Activated T-helper 17 cell treated with anti-CD3 and anti-CD28 coated beads, Interleukin-2, amount 50 U/mL, for 72 hours (primary cell): ENCODE results near the gene FYN. TPM values are rescaled to one million over a fixed set of nuclear protein-coding genes. Genes with fewer than 3 reads are reported as not detected.
"Not testable (repeated sequence)": the region's sequence is repeated elsewhere in the genome, so short reads cannot be mapped to it uniquely, and the experiment has no call there.

ENCODE experiments used
- ATAC-seq: fragments of 150-1000 bp; cut with Tn5 transposase; replicated peaks from 2 replicates; pipeline ENCODE4 v1.10.0; 2021; ENCODE audit warnings: mild to moderate bottlenecking, moderate library complexity
- H3K27ac Mint-ChIP-seq: one replicate; pipeline ENCODE4 v1.8.0; 2022; ENCODE audit warnings: mixed read lengths
- H3K27me3 Mint-ChIP-seq: one replicate; pipeline ENCODE4 v1.8.0; 2022; ENCODE audit warnings: mixed read lengths
- H3K36me3 Mint-ChIP-seq: one replicate; pipeline ENCODE4 v1.8.0; 2022; ENCODE audit warnings: low read depth, mild to moderate bottlenecking, mixed read lengths
- H3K4me1 Mint-ChIP-seq: one replicate; pipeline ENCODE4 v1.8.0; 2022; ENCODE audit warnings: mixed read lengths
- H3K4me3 Mint-ChIP-seq: one replicate; pipeline ENCODE4 v1.8.0; 2022; ENCODE audit warnings: mild to moderate bottlenecking, mixed read lengths
- H3K9me3 Mint-ChIP-seq: one replicate; pipeline ENCODE4 v1.8.0; 2022; ENCODE audit warnings: mixed read lengths
- total RNA-seq, 2 donors: library from RNA; stranded (reverse); gene quantifications; one replicate each; pipeline ENCODE4 v1.2.3, GENCODE V29; 2022

FYN gene
- total RNA-seq, 2 donors from 2014 or later, result 139 to 326 TPM

GRCh38 chr6:111680811-111681609 lies 192.2 kb downstream of the FYN start:
- ATAC-seq, H3K27me3 Mint-ChIP-seq, H3K9me3 Mint-ChIP-seq, H3K4me3 Mint-ChIP-seq: not testable (repeated sequence)
- H3K4me1 Mint-ChIP-seq, result peaks cover 36% of the 10 kb centered on the region
- peaks cover 99% of the 10 kb centered on the region for H3K36me3 Mint-ChIP-seq
- H3K27ac Mint-ChIP-seq, result peak overlapping the region; percentile 80

DNA sequence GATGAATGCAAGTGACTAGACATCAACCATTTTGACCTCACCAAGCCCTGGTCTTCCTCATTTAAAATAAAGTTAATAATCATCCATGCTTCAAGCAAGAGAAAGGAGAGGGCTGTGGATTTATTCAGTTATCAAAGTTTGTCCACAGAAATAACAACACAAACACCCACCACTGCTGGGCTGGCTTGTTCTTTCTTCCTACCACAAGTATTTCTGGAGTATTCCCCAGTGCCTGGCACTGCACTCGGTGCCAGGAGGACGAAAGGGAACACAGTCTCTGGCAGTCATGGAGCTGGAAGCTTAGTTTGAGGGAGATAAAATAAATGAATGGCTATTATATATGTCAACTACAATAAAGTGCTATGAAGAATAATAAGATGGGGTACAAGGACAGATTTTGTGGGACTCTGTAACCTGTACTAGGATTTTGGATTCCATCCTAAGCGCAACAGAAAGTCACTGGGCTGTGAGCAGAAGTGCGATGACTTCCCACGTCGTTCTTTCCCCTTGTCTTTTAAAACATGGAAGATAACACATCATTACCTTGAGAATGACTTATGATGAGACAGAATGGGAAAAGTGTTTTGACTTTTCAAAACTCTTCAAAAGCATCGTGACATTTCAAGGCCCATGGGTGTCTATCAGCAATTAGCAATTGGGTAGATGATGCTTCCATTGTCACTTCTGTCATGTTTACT lies 193.1 kb downstream of the FYN start:
- no peaks in the 10 kb centered on the region for H3K9me3 Mint-ChIP-seq
- H3K4me1 Mint-ChIP-seq, result peaks cover 35% of the 10 kb centered on the region
- peak overlapping the region; percentile 24 for H3K27ac Mint-ChIP-seq
- ATAC-seq, result peak; percentile 52
- no peak overlapping the region for H3K4me3 Mint-ChIP-seq
- H3K36me3 Mint-ChIP-seq, result peaks cover 97% of the 10 kb centered on the region
- no peaks in the 10 kb centered on the region for H3K27me3 Mint-ChIP-seq

GRCh38 chr6:111679126-111679858 lies 194.0 kb downstream of the FYN start:
- ATAC-seq, result no peak
- no peak overlapping the region for H3K4me3 Mint-ChIP-seq
- H3K9me3 Mint-ChIP-seq, result no peaks in the 10 kb centered on the region
- peaks cover 97% of the 10 kb centered on the region for H3K36me3 Mint-ChIP-seq
- peak overlapping the region; percentile 24 for H3K27ac Mint-ChIP-seq
- H3K4me1 Mint-ChIP-seq, result peaks cover 27% of the 10 kb centered on the region
- no peaks in the 10 kb centered on the region for H3K27me3 Mint-ChIP-seq

GRCh38 chr6:111677249-111677990 lies 195.8 kb downstream of the FYN start:
- Mint-ChIP-seq H3K4me1 (peaks cover 19% of the 10 kb centered on the region), H3K27ac (peak overlapping the region; percentile 24), H3K9me3 (no peaks in the 10 kb centered on the region), H3K36me3 (peaks cover 97% of the 10 kb centered on the region), H3K27me3 (no peaks in the 10 kb centered on the region), H3K4me3 (no peak overlapping the region)
- no peak for ATAC-seq

- no peaks in the 10 kb centered on the region for H3K9me3 Mint-ChIP-seq
- H3K4me3 Mint-ChIP-seq, result no peak overlapping the region
- H3K27ac Mint-ChIP-seq, result no peak overlapping the region
- ATAC-seq, result no peak
- peaks cover 11% of the 10 kb centered on the region for H3K4me1 Mint-ChIP-seq
- peaks cover 97% of the 10 kb centered on the region for H3K36me3 Mint-ChIP-seq
- no peaks in the 10 kb centered on the region for H3K27me3 Mint-ChIP-seq
These were observed 196.9 kb downstream of the FYN start for GRCh38 chr6:111676383-111676782.

DNA sequence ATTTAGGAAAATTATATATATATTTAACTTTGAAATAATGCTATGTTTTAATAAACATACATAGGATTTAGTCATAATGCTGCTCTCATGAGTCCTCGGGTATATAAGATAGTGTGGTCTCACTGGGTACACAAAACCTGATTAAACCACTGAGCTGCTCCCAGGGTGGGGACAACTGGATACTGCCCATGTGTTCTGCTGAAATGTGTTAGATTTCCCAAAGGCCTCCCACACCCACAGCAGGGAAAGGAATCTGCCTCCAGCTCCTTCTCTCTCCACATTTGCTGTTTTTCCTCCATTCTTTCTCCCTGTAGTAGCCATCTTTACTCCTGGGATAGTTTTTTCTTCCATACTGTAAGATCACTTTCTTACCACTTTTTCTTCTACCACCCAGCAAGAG lies 198.4 kb downstream of the FYN start:
- Mint-ChIP-seq H3K9me3 (no peaks in the 10 kb centered on the region), H3K4me1 (peaks cover 9% of the 10 kb centered on the region), H3K27ac (peak overlapping the region; percentile 86), H3K4me3 (no peak overlapping the region), H3K27me3 (no peaks in the 10 kb centered on the region), H3K36me3 (peaks cover 98% of the 10 kb centered on the region)
- ATAC-seq, result no peak

DNA sequence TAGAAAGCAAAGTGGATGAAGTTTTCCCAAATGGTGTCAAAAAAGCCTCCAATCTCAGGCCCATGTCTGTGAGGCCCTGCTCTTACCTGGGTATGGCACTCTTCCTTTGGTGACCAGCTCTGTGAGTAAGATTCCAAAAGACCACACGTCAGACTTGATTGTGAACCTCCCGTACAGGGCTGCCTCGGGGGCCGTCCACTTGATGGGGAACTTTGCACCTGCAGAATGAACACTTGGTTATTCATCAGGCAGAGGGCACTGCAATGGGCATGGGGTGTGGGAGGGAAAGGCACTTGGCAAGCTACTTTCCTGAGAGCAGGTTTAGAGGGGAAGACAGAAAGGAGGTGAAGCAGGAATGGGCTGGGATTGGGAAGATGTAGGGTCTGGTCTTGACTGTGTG lies 198.8 kb downstream of the FYN start:
- ATAC-seq, result no peak
- Mint-ChIP-seq H3K27ac (peak overlapping the region; percentile 86), H3K36me3 (peaks cover 98% of the 10 kb centered on the region)

DNA sequence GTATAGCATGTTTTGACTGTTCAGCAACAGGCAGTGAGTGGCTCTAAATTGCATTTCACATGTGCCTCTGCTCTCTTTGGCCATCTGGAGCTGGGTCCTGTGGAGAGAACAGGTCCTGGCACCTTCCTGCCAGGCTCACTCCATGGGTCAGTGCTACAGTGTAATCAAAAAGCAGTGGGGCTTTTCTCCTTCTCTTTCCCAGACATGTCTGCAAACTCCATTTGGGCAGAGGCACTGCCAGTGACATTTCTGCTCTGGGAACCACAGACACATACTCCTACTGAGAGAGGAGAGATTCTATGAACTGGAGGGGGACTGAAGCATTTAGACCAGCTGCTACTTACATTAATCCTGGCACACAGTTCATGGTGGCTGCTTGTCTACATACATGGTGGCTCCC lies 199.3 kb downstream of the FYN start:
- Mint-ChIP-seq H3K4me1 (peaks cover 6% of the 10 kb centered on the region), H3K27ac (peak overlapping the region; percentile 86), H3K36me3 (peaks cover 98% of the 10 kb centered on the region)

More for the DNA sequence above, 198.8 kb downstream of the FYN start:
- no peaks in the 10 kb centered on the region for H3K9me3 Mint-ChIP-seq
- no peak overlapping the region for H3K4me3 Mint-ChIP-seq
- peaks cover 9% of the 10 kb centered on the region for H3K4me1 Mint-ChIP-seq
- H3K27me3 Mint-ChIP-seq, result no peaks in the 10 kb centered on the region

GRCh38 chr6:111673532-111673931 lies 199.7 kb downstream of the FYN start:
- ATAC-seq, result no peak
- no peaks in the 10 kb centered on the region for H3K9me3 Mint-ChIP-seq
- no peaks in the 10 kb centered on the region for H3K27me3 Mint-ChIP-seq
- H3K27ac Mint-ChIP-seq, result no peak overlapping the region
- no peak overlapping the region for H3K4me3 Mint-ChIP-seq
- H3K36me3 Mint-ChIP-seq, result peaks cover 98% of the 10 kb centered on the region
- peaks cover 2% of the 10 kb centered on the region for H3K4me1 Mint-ChIP-seq

More for the DNA sequence above, 199.3 kb downstream of the FYN start:
- no peak for ATAC-seq
- H3K27me3 Mint-ChIP-seq, result no peaks in the 10 kb centered on the region
- no peak overlapping the region for H3K4me3 Mint-ChIP-seq
- no peaks in the 10 kb centered on the region for H3K9me3 Mint-ChIP-seq

DNA sequence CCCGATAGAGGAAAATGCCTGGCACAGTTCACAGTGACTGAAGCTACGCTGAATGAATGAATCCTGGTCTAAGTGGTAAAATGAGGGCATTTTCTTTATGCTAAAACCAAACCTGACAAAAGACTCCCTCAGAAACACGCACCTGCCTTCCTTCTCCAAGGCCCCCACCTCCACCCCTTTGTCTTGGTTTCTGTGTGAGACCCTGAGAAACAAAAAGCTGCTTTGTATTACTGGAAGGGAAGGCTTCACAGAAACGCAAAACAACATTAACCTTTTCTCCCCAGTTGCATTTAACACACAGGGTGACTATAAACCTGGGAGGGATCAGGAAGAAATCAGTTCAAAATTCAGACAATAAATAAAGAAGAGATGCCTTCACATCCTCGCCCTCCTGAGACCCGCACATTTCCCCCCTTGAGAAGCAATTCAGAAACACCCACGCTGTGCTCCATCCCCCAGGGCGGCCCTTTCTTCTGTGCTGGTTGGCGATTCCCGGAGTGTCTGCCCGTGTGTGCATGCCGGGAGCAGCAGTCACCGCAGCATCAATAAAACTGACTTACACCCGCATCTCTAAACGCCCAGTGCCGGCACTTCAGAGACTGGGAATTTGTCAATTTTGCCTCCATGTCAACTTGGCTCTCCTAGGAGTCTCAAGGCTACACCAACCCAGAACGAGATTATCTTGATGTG lies 200.3 kb downstream of the FYN start:
- no peak overlapping the region for H3K4me3 Mint-ChIP-seq
- no peak for ATAC-seq
- H3K27ac Mint-ChIP-seq, result peak overlapping the region; percentile 46
- H3K27me3 Mint-ChIP-seq, result no peaks in the 10 kb centered on the region
- no peaks in the 10 kb centered on the region for H3K9me3 Mint-ChIP-seq
- H3K4me1 Mint-ChIP-seq, result no peaks in the 10 kb centered on the region
- peaks cover 98% of the 10 kb centered on the region for H3K36me3 Mint-ChIP-seq

GRCh38 chr6:111669326-111669725 lies 203.9 kb downstream of the FYN start:
- no peak for ATAC-seq
- Mint-ChIP-seq H3K27me3 (no peaks in the 10 kb centered on the region), H3K36me3 (peaks cover 100% of the 10 kb centered on the region), H3K9me3 (no peaks in the 10 kb centered on the region), H3K4me3 (no peak overlapping the region), H3K4me1 (no peaks in the 10 kb centered on the region), H3K27ac (peak overlapping the region; percentile 37)

DNA sequence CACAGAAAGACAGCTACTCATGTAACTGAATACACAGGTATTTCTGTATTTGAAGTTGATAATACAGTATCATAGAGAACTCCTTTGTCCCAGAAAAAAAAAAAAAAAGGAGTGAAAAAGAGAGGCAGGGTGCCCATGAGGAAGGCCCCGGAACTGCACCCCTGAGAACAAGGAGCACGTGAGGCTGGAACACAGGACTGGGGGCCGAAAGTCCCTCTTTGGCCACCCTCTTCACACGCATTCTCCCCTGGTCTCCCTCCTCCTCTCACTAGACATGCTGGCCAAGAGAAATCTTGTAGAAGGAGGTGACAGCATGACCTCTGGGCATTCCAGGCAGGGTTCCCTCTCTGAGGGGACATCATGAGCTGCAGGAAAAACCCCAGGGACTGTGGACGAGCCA lies 204.8 kb downstream of the FYN start:
- Mint-ChIP-seq H3K27ac (peak overlapping the region; percentile 85), H3K9me3 (no peaks in the 10 kb centered on the region), H3K36me3 (peaks cover 100% of the 10 kb centered on the region), H3K4me1 (no peaks in the 10 kb centered on the region), H3K4me3 (no peak overlapping the region), H3K27me3 (no peaks in the 10 kb centered on the region)
- no peak for ATAC-seq

- Mint-ChIP-seq H3K4me3 (no peak overlapping the region), H3K9me3 (no peaks in the 10 kb centered on the region), H3K27ac (peak overlapping the region; percentile 85), H3K27me3 (no peaks in the 10 kb centered on the region), H3K4me1 (no peaks in the 10 kb centered on the region), H3K36me3 (peaks cover 100% of the 10 kb centered on the region)
- no peak for ATAC-seq
These were observed 205.3 kb downstream of the FYN start for GRCh38 chr6:111667931-111668330.
